Suppressor macrophage treated with lipopolysaccharide for 1 hour (primary cell): ENCODE data around the gene FBXW5.

ENCODE experiments used
- DNase-seq, 3 donors: peaks; one replicate each; pipeline ENCODE4 v3.0.0-alpha.2; 2020 to 2022

Gene FBXW5

DNA sequence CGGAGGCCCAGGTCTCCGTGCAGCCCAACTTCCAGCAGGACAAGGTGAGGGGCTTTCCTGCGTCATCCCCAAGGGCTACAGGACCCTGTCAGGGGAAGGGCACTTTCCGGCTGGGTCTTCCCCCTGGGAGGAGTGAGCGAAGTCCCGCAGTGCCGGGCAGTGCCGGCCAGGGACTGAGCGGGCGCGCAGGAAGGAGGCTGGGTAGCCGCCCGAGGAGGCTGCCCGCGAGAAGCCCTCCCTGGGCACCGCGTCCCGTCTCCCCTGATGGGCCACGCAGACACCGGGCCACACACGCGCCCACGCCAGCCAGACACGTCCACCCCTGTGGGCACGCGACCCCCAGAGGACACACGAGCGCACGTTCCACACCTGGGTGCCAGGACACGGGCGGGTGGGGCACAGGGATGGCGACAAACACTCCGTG lies 33.1 kb upstream of the FBXW5 start:
- no peak for DNase-seq

DNA sequence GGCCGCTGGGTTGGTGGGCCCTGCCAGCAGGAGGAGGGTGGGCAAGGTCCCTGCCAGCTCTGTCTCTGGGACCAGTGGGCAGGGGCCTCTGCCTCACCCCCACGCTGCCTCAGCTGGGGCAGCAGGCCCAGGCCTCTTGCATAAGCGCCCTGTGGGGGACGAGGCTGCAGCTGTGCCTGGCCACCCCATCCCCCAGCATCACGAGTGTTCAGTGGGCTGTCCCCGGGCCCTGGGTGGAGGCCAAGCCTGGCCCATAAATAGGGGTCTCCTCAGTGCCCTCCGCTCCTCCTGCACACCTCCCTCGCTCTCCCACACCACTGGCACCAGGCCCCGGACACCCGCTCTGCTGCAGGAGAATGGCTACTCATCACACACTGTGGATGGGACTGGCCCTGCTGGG lies 32.7 kb upstream of the FBXW5 start, which contains the start of gene PTGDS:
TSS of gene PTGDS (plus strand) at position 282 of the 400 bp plus-strand sequence. CDS start at position 357, 75 bp downstream.
- peak in 1 of 3 donors; percentile 26 for DNase-seq

- DNase-seq: peak; percentile 26 to 53 (median 35)
Measured at GRCh38 chr9:136975644-136976043, 31.1 kb upstream of the FBXW5 start.

DNA sequence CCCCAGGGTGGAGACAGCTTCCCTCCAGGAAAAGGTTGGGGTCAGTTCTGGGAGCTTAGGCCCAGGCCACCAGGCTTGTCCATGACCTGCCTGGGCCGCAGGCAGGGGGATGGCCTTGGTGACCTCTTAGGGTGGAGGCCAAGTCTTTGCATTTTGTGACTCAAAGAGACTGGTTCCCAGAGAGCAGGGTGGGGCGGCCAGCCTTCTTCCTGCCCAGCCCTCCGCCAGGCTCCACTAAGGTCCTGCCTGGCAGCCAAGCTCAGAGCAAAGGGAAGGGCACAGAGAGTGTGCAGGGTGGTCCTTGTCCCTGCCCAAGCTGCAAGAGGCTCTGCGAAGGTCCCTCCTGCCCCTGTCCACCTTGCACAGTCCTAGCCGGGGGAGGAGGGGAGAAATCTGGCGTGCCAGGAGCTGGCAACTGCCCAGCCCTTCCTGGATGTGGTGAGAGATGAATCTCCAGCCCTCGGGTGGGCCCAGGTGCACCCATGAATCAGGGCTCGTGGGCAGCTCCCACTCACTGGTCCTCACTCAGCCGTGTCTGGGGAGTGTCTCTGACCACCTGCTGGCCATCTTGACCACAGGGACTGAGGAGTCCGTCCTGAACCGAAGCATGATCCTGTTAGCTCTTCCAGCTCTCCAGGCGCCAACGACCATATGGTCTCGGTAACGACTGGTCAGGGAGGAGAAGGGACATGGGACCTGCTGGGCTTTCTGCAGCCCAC lies 30.4 kb upstream of the FBXW5 start:
- DNase-seq: peak in 1 of 3 donors; percentile 19

- no peak for DNase-seq
Measured at GRCh38 chr9:136973618-136974617, 29.4 kb upstream of the FBXW5 start.

DNA sequence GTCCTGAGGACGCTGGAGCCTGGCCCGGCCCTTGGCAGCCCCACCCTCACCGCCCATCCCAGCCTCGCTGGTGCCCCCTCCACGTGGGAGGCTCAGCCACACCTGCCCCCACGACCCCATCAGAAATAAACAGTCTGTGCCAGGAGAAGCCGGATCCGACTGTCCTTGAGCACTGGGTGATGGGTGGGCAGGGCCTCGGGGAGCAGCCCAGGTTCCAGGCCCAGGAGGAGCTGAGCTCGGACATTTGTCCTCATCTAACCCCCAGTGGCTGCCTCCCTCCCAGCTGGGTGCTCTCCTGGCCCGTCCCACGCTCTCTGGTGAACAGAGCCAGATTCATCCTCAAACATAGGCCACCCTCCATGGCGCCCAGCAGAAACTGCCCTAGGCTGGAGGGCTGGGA lies 28.2 kb upstream of the FBXW5 start:
- no peak for DNase-seq

GRCh38 chr9:136972335-136972734 lies 27.8 kb upstream of the FBXW5 start:
- DNase-seq: no peak

DNA sequence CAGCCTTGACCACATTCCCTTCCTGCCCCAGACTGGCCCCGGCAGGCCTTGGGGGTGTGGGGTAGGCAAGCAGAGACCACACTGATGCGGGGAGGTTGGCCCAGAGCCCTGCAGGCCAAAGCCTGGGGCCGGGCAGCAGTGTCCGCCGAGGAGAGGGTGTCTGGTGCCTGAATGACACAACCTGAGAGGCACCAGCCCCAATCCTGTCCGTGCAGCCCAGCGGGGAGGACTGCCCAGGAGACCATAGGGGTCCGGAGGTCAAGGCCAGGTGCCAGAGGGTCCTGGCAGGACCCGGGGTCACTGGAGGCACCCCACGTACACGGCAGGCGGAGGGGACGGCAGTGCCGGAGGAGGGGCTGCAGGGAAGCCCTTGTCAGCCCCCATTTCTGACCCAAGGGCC lies 27.2 kb upstream of the FBXW5 start:
- no peak for DNase-seq

GRCh38 chr9:136970361-136970760 lies 25.8 kb upstream of the FBXW5 start:
- no peak for DNase-seq

DNA sequence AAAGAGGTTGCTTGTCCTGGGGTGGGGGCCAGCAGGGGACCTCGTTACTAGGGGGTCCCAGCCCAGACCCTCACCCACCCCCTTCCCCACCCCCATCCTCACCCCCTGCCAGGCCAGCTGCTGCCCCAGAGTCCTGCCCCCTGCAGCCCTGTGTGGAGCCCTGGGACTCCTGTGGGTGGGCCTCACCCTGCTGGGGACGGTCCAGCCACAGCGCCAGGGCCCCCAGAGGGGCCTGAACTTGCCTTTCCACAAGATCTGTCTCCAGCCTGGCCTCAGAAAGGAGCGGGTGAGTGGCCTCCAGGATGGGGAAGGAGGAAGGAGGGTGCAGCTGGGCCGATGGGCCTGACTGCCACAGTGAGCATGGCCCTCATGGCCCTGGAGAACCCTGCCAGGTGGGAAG lies 25.2 kb upstream of the FBXW5 start:
- DNase-seq: no peak

- DNase-seq: no peak
Measured at GRCh38 chr9:136969150-136969549, 24.6 kb upstream of the FBXW5 start.

DNA sequence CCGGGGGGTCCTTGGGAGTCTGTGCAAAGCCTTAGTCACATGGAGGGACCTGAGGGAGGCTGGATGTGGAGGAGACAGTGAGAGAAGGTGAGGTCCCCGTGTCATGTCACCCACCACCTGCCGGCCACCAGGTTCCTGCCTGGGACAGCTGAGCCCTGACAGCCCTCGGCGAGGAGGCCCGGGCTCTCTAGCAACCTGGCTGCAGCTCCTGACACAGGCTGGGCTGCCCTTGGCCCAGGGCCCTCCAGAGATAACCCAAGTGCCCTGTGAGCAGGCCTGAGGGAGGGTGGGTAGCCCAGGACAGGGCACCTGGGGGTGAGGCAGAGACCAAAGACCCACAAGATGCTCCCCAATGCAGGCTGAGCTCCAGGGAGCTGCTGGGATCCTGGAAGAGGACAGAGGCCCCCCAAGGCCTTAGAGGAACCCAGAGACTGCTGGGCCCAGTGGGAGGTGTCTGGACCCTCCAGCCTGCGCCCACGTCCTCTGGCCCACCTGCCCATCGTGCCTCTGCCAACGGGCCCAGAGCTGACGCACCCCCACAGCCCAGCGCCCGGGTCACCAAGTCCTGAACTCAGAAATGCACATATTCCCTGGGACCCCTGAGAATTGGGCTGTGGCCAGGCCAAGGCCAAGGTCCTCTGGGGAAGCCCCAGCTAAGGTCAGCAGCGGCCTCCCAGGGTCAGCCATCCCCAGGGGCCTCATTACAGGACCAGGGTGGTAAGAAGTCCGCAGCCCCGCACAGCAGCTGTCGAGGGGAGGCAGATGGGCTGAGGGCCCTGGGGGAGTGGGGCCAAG lies 24.0 kb upstream of the FBXW5 start:
- no peak for DNase-seq

DNA sequence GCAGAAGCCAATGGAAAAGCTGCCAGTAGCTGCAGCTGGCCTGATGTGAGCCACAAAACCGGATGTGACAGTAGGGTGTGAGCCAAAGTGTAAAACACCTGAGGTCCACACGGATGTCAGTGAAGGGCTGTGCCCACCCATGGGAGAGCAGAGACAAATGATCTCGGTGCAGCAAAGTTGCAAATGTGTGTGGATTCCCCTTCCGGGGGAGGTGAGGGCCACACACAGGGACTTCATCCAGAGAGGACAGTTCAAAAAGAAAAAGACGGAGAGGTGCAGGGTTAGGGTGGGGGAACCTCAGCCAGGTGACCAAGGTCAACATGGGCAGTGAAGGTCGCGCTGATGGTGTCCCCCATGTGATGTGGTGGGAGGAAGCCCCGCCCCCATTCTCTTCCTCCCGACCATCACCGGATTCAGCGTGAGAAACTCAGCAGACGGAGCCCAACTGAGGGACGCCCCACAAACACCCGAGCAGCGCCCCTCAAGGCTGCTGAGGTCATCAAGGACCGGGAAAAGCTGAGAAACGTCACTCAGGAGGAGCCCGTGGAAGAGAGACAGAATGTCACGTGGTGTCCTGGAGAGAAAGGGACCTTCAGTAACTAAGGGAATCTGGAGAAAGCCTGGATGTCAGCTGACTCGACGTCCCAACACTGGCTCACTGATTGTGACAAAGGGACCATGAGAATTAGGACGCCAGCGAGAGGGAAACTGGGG lies 21.4 kb upstream of the FBXW5 start:
- DNase-seq: peak; percentile 72 to 84 (median 81)

DNA sequence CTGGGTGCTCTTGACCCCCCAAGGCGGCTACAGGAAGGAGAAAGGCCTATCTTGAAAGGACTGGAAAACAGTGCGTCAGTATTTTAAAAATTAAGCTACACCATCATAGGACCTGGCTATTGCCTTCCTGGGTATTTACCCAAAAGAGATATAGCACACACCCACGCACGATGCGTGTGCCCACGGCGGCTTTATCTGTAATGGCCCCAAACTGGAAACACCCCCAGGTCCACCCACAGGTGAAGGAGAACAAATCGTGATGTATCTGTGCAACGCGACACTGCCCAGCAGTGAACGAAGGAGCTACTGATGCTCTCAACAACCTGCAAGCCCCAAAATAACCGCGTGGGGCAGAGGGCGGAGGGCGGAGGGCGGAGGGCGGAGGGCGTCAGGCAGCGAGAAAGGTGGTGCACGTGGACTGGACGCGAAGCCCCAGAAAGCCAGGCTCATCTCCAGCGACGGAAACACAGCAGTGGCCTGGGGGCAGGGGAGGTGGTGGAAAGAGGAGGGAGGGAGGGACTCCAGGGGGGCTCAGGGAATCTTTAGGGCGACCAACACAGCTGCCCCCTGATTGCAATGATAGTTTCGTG lies 20.4 kb upstream of the FBXW5 start:
- no peak for DNase-seq

DNA sequence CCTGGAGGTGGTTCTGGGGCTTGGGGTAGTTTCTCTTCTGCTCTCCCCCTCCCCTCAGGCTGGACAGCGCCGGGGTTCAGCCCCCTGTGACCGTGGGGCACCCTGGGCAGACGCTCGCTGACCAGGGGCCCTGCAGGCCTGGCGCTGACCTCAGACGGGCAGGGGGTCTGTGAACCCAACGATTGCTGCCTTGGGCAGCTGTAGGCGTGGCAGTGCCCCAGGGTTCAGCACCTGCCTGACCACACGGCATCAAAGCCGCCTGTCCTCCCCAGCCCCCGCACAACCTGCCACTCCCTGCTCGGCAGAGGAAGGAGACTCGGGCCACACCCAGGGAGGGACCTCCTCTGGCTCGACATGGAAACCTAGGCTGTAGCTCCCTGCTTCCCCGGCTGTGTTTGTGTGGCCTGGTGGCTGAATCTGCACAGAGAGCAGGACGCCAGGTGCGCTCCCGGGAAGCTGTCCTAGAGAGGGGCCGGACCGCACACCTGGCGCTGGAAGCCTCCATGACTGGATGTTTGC lies 19.7 kb upstream of the FBXW5 start:
- no peak for DNase-seq

GRCh38 chr9:136963751-136964150 lies 19.2 kb upstream of the FBXW5 start:
- no peak for DNase-seq

- DNase-seq: no peak
Measured at GRCh38 chr9:136963341-136963740, 18.8 kb upstream of the FBXW5 start.

DNA sequence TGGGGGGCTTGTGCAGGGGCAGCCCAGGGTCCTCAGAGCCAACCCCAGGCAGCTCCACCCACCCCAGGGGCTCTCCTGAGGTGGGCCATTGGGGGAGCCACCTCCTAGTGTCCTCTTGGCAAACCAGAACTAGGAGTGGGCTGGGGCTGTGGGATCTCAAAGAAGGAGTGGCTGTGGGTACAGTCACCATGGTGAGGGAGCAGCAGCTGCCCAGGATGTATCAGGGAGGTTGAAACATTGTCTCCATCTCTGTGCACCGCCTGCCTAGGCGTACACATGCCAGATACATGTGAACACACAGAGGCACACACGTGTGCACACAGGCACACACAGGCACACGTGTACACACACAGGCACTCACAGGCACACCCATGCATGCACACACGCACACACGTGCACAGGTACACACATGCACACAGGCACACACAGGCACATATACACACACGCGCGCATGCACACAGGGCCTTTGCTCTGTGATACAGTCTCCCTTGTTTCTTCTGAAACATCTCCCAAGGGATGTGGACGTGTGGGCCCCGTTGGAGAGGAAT lies 18.2 kb upstream of the FBXW5 start:
- no peak for DNase-seq

DNA sequence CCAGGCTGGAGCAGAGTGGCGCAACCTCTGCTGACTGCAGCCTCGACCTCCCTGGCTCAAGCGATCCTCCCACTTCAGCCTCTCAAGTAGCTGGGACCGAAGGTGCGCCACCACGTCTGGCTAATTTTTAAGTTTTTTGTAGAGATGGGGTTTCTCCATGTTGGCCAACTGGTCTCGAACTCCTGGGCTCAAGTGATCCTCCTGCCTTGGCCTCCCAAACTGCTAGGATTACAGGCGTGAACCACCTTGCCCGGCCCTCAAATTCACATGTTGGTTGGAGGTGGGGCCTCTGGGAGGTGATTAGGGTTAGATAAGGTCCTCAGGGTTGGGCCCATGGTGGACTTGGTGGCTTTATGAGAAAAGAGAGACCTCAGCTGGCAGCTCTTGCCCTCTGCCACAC lies 17.6 kb upstream of the FBXW5 start:
- no peak for DNase-seq

GRCh38 chr9:136961279-136962065 lies 16.9 kb upstream of the FBXW5 start:
- DNase-seq: no peak

DNA sequence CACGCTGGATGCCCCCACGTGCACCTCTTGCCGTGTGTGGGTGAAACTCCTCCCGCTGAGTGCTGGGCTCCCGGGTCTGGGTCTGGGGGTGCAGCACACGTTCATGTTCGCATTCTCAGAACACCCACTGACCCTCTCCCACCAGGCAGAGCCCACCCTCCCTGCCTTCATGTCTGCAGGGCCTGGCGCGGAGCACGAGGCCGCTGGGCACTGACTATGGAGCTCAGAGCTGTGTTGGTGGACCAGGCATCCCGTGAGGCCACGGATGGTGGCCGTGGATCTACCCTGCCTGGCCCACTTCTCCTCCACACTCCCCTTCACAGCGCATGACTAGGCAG lies 16.4 kb upstream of the FBXW5 start:
- no peak for DNase-seq
